HepG2 (cell line): Measurements from ENCODE around the gene RSL1D1.
"Not testable (repeated sequence)": the region's sequence is repeated elsewhere in the genome, so short reads cannot be mapped to it uniquely, and the experiment has no call there.

ENCODE experiments used
- CEBPZ ChIP-seq: IDR thresholded peaks from 2 replicates; pipeline ENCODE4 v1.6.1; 2012; ENCODE audit warnings: low read length, improper control_type of control experiment
- HBP1 ChIP-seq: IDR thresholded peaks from 2 replicates; pipeline ENCODE4 v1.6.1; 2016; ENCODE audit warnings: low read depth, control low read depth
- MXD3 ChIP-seq: IDR thresholded peaks from 2 replicates; pipeline ENCODE4 v1.6.1; 2016; ENCODE audit warnings: mild to moderate bottlenecking, missing biosample characterization, missing genetic modification reagents
- SRSF1 ChIP-seq: fragments of 200-400 bp; formaldehyde crosslinking; optimal IDR thresholded peaks from 2 replicates; pipeline ENCODE3; 2017; ENCODE audit warnings: mild to moderate bottlenecking, low read depth, low read length, moderate library complexity
- TP53 ChIP-seq: sonication (generic); formaldehyde crosslinking; conservative IDR thresholded peaks from 2 replicates; pipeline ENCODE4 v1.4.0; 2020; ENCODE audit warnings: missing genetic modification reagents
- ZNF276 ChIP-seq: sonication (generic); formaldehyde crosslinking; IDR thresholded peaks from 2 replicates; pipeline ENCODE4 v1.4.0; 2020; ENCODE audit warnings: mild to moderate bottlenecking, low read depth, missing genetic modification reagents
- ZNF513 ChIP-seq: sonication (generic); formaldehyde crosslinking; conservative IDR thresholded peaks from 2 replicates; pipeline ENCODE4 v1.5.0; 2020; ENCODE audit warnings: missing genetic modification reagents

GRCh38 chr16:11818970-11819369, 32.4 kb downstream of the RSL1D1 start:
- TF ChIP-seq ZNF513; MXD3 (CRISPR knock-in tag); HBP1 (CRISPR knock-in tag); CEBPZ; SRSF1; ZNF276 (CRISPR knock-in tag); TP53 (CRISPR knock-in tag): not testable (repeated sequence)
